Measurements from ENCODE around the gene LRRC37A. TPM values are rescaled to one million over a fixed set of nuclear protein-coding genes. Genes with fewer than 3 reads are reported as not detected.
"Not testable (repeated sequence)": the region's sequence is repeated elsewhere in the genome, so short reads cannot be mapped to it uniquely, and the experiment has no call there.

The LRRC37A gene
- polyA plus RNA-seq, 1 donor (not counting 4 experiments of a cell fraction or from before 2014, with no cell fraction given): 1.7 TPM

DNA sequence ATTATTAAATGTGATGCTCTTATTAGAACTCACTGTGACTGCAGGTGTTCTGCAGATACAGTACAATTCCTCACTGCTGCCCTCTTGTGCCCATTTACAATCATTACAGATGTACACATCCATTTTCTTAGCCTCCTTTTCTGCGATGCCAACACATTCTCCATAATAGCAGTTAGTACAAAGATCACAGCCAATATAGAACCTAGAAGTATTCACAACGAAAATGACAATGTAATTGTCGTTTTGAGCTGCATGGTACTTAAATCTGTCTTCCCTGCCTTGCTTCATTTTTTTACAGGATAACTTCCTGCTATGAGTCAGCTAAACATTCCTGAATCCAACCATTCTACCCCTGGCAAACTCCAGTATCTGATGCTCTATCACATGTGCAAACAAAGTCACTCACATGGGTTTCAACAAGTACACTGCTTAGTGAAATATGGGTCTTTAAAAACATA, 8.1 kb upstream of the LRRC37A start:
- H3K9me3 ChIP-seq (ENCODE audit: control insufficient read depth, low read depth, low read length); dilution Hi-C loops (cut with MboI; ENCODE audit: extremely low pct_ligation_motif_present, low sequenced_read_pairs); H3K79me2 ChIP-seq (ENCODE audit: control insufficient read depth, insufficient read depth, low read length); H3K9ac ChIP-seq (ENCODE audit: control insufficient read depth, extremely low read depth, insufficient read depth, low read length); DNase-seq (ENCODE audit: low read depth, low spot score); H3K27ac ChIP-seq (ENCODE audit: control insufficient read depth, insufficient read depth, low read length); H4K20me1 ChIP-seq (ENCODE audit: control insufficient read depth, extremely low read depth, insufficient read depth, low read length); H3K4me3 ChIP-seq (ENCODE audit: control insufficient read depth in 2 of 3, extremely low read depth in 1 of 3, insufficient read depth in 2 of 3, low read depth in 1 of 3, low read length in 3 of 3); H3K9me1 ChIP-seq (ENCODE audit: control insufficient read depth, extremely low read depth, insufficient read depth, low read length); H3K27me3 ChIP-seq (ENCODE audit: control insufficient read depth, extremely low read depth, insufficient read depth, low read length); H3K36me3 ChIP-seq (ENCODE audit: control insufficient read depth in 2 of 2, extremely low read depth in 1 of 2, insufficient read depth in 2 of 2, low read length in 2 of 2): not testable (repeated sequence)
- FAIRE-seq: peak; percentile 57
- Histone ChIP-seq H3K4me1 (ENCODE audit: control insufficient read depth, extremely low read depth, insufficient read depth, low read length) (peaks cover 11% of the 10 kb centered on the region), H3K4me2 (ENCODE audit: control insufficient read depth, extremely low read depth, insufficient read depth, low read depth, low read length) (peak overlapping the region; percentile 59), H2AFZ (ENCODE audit: control insufficient read depth, low read length) (peak overlapping the region; percentile 30)
- TF ChIP-seq, protein P1, sequence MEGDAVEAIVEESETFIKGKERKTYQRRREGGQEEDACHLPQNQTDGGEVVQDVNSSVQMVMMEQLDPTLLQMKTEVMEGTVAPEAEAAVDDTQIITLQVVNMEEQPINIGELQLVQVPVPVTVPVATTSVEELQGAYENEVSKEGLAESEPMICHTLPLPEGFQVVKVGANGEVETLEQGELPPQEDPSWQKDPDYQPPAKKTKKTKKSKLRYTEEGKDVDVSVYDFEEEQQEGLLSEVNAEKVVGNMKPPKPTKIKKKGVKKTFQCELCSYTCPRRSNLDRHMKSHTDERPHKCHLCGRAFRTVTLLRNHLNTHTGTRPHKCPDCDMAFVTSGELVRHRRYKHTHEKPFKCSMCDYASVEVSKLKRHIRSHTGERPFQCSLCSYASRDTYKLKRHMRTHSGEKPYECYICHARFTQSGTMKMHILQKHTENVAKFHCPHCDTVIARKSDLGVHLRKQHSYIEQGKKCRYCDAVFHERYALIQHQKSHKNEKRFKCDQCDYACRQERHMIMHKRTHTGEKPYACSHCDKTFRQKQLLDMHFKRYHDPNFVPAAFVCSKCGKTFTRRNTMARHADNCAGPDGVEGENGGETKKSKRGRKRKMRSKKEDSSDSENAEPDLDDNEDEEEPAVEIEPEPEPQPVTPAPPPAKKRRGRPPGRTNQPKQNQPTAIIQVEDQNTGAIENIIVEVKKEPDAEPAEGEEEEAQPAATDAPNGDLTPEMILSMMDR (optimal IDR thresholded peaks at IDR 0.05 in 1 of 3, IDR thresholded peaks at IDR 0.05 in 1 of 3, conservative IDR thresholded peaks at IDR 0.05 in 1 of 3; ENCODE audit: extremely low read depth in 1 of 3, insufficient read depth in 2 of 3, low read length in 3 of 3): peak in 2 of 3 experiments; percentile 56 to 77

DNA sequence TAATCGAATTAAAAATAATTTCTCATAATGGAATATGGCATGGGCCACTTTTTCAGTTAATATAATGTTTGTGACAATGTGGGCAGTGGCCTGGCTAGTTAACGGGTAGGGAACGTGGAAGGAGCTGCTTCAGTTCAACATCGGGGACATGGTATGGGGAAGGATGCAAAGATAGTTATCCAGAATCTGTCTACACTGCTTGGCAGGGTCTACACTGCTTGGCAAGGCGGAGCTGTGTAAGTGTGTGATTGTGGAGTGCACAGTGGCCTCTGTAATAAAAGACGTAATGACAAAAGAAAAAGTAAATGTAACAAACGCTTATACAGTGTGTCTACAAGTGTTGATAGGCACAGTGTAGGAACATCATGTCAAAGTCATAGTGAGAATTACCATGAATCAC, 7.3 kb upstream of the LRRC37A start:
- H3K9ac ChIP-seq (ENCODE audit: control insufficient read depth, extremely low read depth, insufficient read depth, low read length); H3K27ac ChIP-seq (ENCODE audit: control insufficient read depth, insufficient read depth, low read length); H3K79me2 ChIP-seq (ENCODE audit: control insufficient read depth, insufficient read depth, low read length); H2AFZ ChIP-seq (ENCODE audit: control insufficient read depth, low read length); H3K36me3 ChIP-seq (ENCODE audit: control insufficient read depth in 2 of 2, extremely low read depth in 1 of 2, insufficient read depth in 2 of 2, low read length in 2 of 2); FAIRE-seq; H4K20me1 ChIP-seq (ENCODE audit: control insufficient read depth, extremely low read depth, insufficient read depth, low read length); dilution Hi-C loops (cut with MboI; ENCODE audit: extremely low pct_ligation_motif_present, low sequenced_read_pairs); H3K27me3 ChIP-seq (ENCODE audit: control insufficient read depth, extremely low read depth, insufficient read depth, low read length); H3K9me3 ChIP-seq (ENCODE audit: control insufficient read depth, low read depth, low read length); H3K9me1 ChIP-seq (ENCODE audit: control insufficient read depth, extremely low read depth, insufficient read depth, low read length); H3K4me2 ChIP-seq (ENCODE audit: control insufficient read depth, extremely low read depth, insufficient read depth, low read depth, low read length); DNase-seq (ENCODE audit: low read depth, low spot score); H3K4me3 ChIP-seq (ENCODE audit: control insufficient read depth in 2 of 3, extremely low read depth in 1 of 3, insufficient read depth in 2 of 3, low read depth in 1 of 3, low read length in 3 of 3): not testable (repeated sequence)
- H3K4me1 ChIP-seq (ENCODE audit: control insufficient read depth, extremely low read depth, insufficient read depth, low read length): peaks cover 11% of the 10 kb centered on the region

DNA sequence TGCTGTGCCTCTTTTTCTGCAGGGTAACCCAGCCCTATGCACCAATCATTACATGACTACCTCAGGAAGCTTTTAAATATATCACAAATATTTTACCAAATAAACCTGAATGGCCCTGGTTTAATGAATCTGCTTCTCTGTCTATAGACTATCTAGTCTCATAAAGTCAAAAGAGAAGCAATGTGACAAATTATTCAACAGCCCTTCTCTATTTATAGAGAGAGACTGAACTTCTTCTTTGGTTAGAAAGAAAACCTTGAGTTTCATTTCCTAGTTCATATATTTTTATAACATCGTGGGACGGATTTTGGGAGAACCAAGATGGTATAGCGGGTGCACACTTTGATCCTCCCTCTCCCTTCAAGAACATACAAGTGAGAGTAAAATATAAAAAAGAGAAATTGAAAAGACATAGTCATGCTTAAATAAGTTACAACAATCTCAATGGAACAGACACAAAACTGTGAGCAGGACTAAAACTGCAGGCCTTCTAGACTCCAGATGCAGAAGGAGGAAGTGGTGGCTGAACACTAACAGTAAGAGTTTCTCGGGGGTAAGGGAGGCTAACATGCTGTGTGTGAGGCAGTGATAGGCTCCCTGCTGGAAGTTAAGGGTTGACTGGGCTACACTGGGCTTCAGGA, 3.9 kb upstream of the LRRC37A start:
- dilution Hi-C loops (cut with MboI; ENCODE audit: extremely low pct_ligation_motif_present, low sequenced_read_pairs): not testable (repeated sequence)

DNA sequence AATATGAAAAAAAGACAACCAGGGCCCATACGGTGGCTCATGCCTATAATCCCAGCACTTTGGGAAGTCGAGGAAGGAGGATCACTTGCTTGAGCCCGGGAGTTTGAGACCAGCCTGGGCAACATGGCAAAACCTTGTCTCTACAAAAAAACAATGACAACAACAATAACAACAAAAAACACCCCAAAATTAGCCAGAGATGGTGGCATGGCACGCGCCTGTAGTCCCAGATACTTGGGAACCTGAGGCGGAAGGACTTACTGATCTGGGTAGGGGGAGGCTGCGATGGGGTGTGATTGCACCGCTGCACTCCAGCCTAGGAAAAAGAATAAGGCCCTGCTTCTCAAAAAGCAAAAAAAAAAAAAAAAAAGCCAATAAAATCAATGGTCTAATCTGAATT, 3.3 kb upstream of the LRRC37A start:
- H3K9me1 ChIP-seq (ENCODE audit: control insufficient read depth, extremely low read depth, insufficient read depth, low read length); DNase-seq (ENCODE audit: low read depth, low spot score); H3K27ac ChIP-seq (ENCODE audit: control insufficient read depth, insufficient read depth, low read length); H3K36me3 ChIP-seq (ENCODE audit: control insufficient read depth in 2 of 2, extremely low read depth in 1 of 2, insufficient read depth in 2 of 2, low read length in 2 of 2); H3K9ac ChIP-seq (ENCODE audit: control insufficient read depth, extremely low read depth, insufficient read depth, low read length); H3K4me1 ChIP-seq (ENCODE audit: control insufficient read depth, extremely low read depth, insufficient read depth, low read length); dilution Hi-C loops (cut with MboI; ENCODE audit: extremely low pct_ligation_motif_present, low sequenced_read_pairs); H3K4me3 ChIP-seq (ENCODE audit: control insufficient read depth in 2 of 3, extremely low read depth in 1 of 3, insufficient read depth in 2 of 3, low read depth in 1 of 3, low read length in 3 of 3); H3K9me3 ChIP-seq (ENCODE audit: control insufficient read depth, low read depth, low read length); H3K79me2 ChIP-seq (ENCODE audit: control insufficient read depth, insufficient read depth, low read length); H2AFZ ChIP-seq (ENCODE audit: control insufficient read depth, low read length); H4K20me1 ChIP-seq (ENCODE audit: control insufficient read depth, extremely low read depth, insufficient read depth, low read length); H3K4me2 ChIP-seq (ENCODE audit: control insufficient read depth, extremely low read depth, insufficient read depth, low read depth, low read length); H3K27me3 ChIP-seq (ENCODE audit: control insufficient read depth, extremely low read depth, insufficient read depth, low read length); FAIRE-seq: not testable (repeated sequence)

More for the DNA sequence above, 3.9 kb upstream of the LRRC37A start:
- not testable (repeated sequence) for H3K27ac ChIP-seq (ENCODE audit: control insufficient read depth, insufficient read depth, low read length); H2AFZ ChIP-seq (ENCODE audit: control insufficient read depth, low read length); H3K4me1 ChIP-seq (ENCODE audit: control insufficient read depth, extremely low read depth, insufficient read depth, low read length); H3K9me3 ChIP-seq (ENCODE audit: control insufficient read depth, low read depth, low read length); H3K79me2 ChIP-seq (ENCODE audit: control insufficient read depth, insufficient read depth, low read length); H3K4me2 ChIP-seq (ENCODE audit: control insufficient read depth, extremely low read depth, insufficient read depth, low read depth, low read length); H3K9me1 ChIP-seq (ENCODE audit: control insufficient read depth, extremely low read depth, insufficient read depth, low read length); FAIRE-seq; DNase-seq (ENCODE audit: low read depth, low spot score); H3K9ac ChIP-seq (ENCODE audit: control insufficient read depth, extremely low read depth, insufficient read depth, low read length); H4K20me1 ChIP-seq (ENCODE audit: control insufficient read depth, extremely low read depth, insufficient read depth, low read length); H3K4me3 ChIP-seq (ENCODE audit: control insufficient read depth in 2 of 3, extremely low read depth in 1 of 3, insufficient read depth in 2 of 3, low read depth in 1 of 3, low read length in 3 of 3); H3K27me3 ChIP-seq (ENCODE audit: control insufficient read depth, extremely low read depth, insufficient read depth, low read length); H3K36me3 ChIP-seq (ENCODE audit: control insufficient read depth in 2 of 2, extremely low read depth in 1 of 2, insufficient read depth in 2 of 2, low read length in 2 of 2)
